Endothelial cell of umbilical vein (primary cell): ENCODE results near the gene AKAP13.

Experiments
- GATA2 ChIP-seq: IDR thresholded peaks from 2 replicates; pipeline ENCODE4 v1.7.0; 2011; ENCODE audit warnings: low read depth, mild to moderate bottlenecking, moderate library complexity, mixed read lengths, low read length; ENCODE audit not compliant: insufficient read length, insufficient read depth
- MYC ChIP-seq: IDR thresholded peaks from one replicate; pipeline ENCODE4 v1.6.1; 2011; ENCODE audit warnings: mild to moderate bottlenecking, low read depth, low read length
- POLR2A ChIP-seq: IDR thresholded peaks from 2 replicates; pipeline ENCODE4 v1.6.1; 2012; ENCODE audit warnings: low read depth, mild to moderate bottlenecking, control low read depth, low read length
- POLR2AphosphoS5 ChIP-seq: IDR thresholded peaks from 2 replicates; pipeline ENCODE4 v1.6.1; 2012; ENCODE audit warnings: low read depth, mild to moderate bottlenecking, control low read depth, low read length, moderate library complexity; ENCODE audit not compliant: insufficient read depth
- TF ChIP-seq, protein P1 (sequence below), 2 donors: IDR thresholded peaks; 1 replicate in 1 of 2; 2 replicates in 1 of 2; pipeline ENCODE4 v1.5.1; 2011; ENCODE audit warnings: low read length in 2 of 2, mild to moderate bottlenecking in 2 of 2, moderate library complexity in 2 of 2, control low read depth in 1 of 2, inconsistent platforms in 1 of 2, low read depth in 1 of 2; ENCODE audit not compliant: insufficient read depth in 1 of 2; ENCODE audit errors: extremely low read depth in 1 of 2

DNA sequence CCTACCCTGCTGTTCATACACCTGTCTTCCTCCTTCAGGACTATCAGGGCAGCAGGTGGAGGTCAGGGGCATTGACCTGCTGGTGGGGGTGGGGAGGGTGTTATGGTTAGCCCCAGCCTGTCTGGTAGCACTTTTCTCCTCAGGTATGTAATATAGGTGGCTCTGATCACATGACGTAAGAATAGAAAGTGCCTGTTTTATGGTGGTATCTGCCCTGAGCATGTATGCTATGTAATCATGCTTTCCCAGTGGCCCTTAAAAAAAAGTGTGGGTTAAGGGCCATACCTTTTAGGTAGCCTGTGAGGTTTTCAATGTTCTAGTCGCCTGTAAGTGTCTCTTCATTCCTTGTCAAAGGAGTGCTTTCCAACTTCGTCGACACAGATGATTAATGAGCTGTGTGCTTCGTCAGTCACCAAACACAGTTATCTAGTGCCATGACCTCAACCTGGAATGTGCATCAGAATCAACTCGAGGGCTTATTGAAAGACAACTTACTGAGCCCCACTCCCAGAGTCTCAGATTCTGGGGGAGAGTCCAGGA lies 328.1 kb downstream of the AKAP13 start:
- TF ChIP-seq, protein P1, sequence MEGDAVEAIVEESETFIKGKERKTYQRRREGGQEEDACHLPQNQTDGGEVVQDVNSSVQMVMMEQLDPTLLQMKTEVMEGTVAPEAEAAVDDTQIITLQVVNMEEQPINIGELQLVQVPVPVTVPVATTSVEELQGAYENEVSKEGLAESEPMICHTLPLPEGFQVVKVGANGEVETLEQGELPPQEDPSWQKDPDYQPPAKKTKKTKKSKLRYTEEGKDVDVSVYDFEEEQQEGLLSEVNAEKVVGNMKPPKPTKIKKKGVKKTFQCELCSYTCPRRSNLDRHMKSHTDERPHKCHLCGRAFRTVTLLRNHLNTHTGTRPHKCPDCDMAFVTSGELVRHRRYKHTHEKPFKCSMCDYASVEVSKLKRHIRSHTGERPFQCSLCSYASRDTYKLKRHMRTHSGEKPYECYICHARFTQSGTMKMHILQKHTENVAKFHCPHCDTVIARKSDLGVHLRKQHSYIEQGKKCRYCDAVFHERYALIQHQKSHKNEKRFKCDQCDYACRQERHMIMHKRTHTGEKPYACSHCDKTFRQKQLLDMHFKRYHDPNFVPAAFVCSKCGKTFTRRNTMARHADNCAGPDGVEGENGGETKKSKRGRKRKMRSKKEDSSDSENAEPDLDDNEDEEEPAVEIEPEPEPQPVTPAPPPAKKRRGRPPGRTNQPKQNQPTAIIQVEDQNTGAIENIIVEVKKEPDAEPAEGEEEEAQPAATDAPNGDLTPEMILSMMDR (IDR thresholded peaks at IDR 0.05; ENCODE audit: extremely low read depth in 1 of 2, insufficient read depth in 1 of 2, low read depth in 1 of 2, low read length in 2 of 2): no peak
- TF ChIP-seq MYC (no peak), POLR2AphosphoS5 (no peak), POLR2A (no peak), GATA2 (no peak)
